Karpas-422 (cell line): ENCODE data around the gene SKIL. TPM values are rescaled to one million over a fixed set of nuclear protein-coding genes. Genes with fewer than 3 reads are reported as not detected.

Experiments
- DNase-seq: peaks from one replicate; pipeline ENCODE4 v3.0.0-alpha.2; 2015
- H2AFZ ChIP-seq: fragments of 200-600 bp; sonication (generic); 2 replicates; pipeline ENCODE4 v1.6.1; 2014; ENCODE audit warnings: antibody characterized with exemption, low read length, mixed read lengths
- H3K27ac ChIP-seq: fragments of 200-600 bp; sonication (generic); 2 replicates; pipeline ENCODE4 v1.5.1; 2014; ENCODE audit warnings: mild to moderate bottlenecking, low read length, moderate library complexity
- H3K27me3 ChIP-seq: fragments of 200-600 bp; sonication (generic); 2 replicates; pipeline ENCODE4 v1.6.1; 2014; ENCODE audit warnings: low read length, mixed read lengths
- H3K36me3 ChIP-seq: fragments of 200-600 bp; sonication (generic); 2 replicates; pipeline ENCODE4 v1.6.1; 2014; ENCODE audit warnings: low read length, mixed read lengths; ENCODE audit not compliant: insufficient read depth
- H3K4me1 ChIP-seq: fragments of 200-600 bp; sonication (generic); 2 replicates; pipeline ENCODE4 v1.6.1; 2014; ENCODE audit warnings: mild to moderate bottlenecking, low read length, mixed read lengths
- H3K4me2 ChIP-seq: fragments of 200-600 bp; sonication (generic); 2 replicates; pipeline ENCODE4 v1.6.1; 2014; ENCODE audit warnings: low read length, low read depth, mild to moderate bottlenecking; ENCODE audit not compliant: poor library complexity, severe bottlenecking
- H3K4me3 ChIP-seq: fragments of 200-600 bp; sonication (generic); 2 replicates; pipeline ENCODE4 v1.5.1; 2014; ENCODE audit warnings: mild to moderate bottlenecking, antibody characterized with exemption, low read length, mixed read lengths
- H3K79me2 ChIP-seq: fragments of 200-600 bp; sonication (generic); 2 replicates; pipeline ENCODE4 v1.6.1; 2014; ENCODE audit warnings: mild to moderate bottlenecking, low read length, mixed read lengths
- H3K9ac ChIP-seq: fragments of 200-600 bp; sonication (generic); 2 replicates; pipeline ENCODE4 v1.6.0; 2014; ENCODE audit warnings: low read length
- H3K9me2 ChIP-seq: fragments of 200-600 bp; sonication (generic), shearing (Covaris generic); replicated peaks from 2 replicates; pipeline ENCODE4 v1.6.0; 2014; ENCODE audit warnings: mild to moderate bottlenecking, low read length, moderate library complexity; ENCODE audit not compliant: insufficient read depth
- H3K9me3 ChIP-seq: fragments of 300-700, 200-600 bp; sonication (generic); 2 replicates; pipeline ENCODE4 v1.6.1; 2014; ENCODE audit warnings: low read length, mixed read lengths
- H4K20me1 ChIP-seq: fragments of 200-600 bp; sonication (generic); 2 replicates; pipeline ENCODE4 v1.6.1; 2014; ENCODE audit warnings: mild to moderate bottlenecking, antibody characterized with exemption, low read length, low read depth; ENCODE audit not compliant: insufficient read depth
- total RNA-seq: library from RNA; depleted of rRNA; stranded (reverse); fragments of >200 nt; shearing (Covaris generic); gene quantifications from 2 replicates; pipeline ENCODE4 v1.2.3, GENCODE V29; 2014; ENCODE audit warnings: low replicate concordance; rRNA removed

Gene SKIL
- 43.7 and 49.5 TPM in 2 replicates for total RNA-seq

GRCh38 chr3:170357176-170358041, at the start of gene SKIL:
Gene SKIL, plus strand, starts transcription at chr3:170357715. Its CDS starts 2,617 bp downstream, at chr3:170360332.
- Histone ChIP-seq H3K79me2 (peaks cover 41% of the 10 kb centered on the region), H4K20me1 (no peaks in the 10 kb centered on the region), H3K4me1 (peaks cover 55% of the 10 kb centered on the region), H3K36me3 (peaks cover 5% of the 10 kb centered on the region; the same call in 1 of the 2 replicates), H2AFZ (peak within 1 kb of the TSS; percentile 58; the same call in 1 of the 2 replicates), H3K4me3 (peak within 1 kb of the TSS; percentile 90), H3K9me2 (no peaks in the 10 kb centered on the region), H3K27ac (peak within 1 kb of the TSS; percentile 68), H3K9me3 (no peaks in the 10 kb centered on the region), H3K9ac (peak within 1 kb of the TSS; percentile 89), H3K4me2 (peak within 1 kb of the TSS; percentile 83), H3K27me3 (no peaks in the 10 kb centered on the region)
- DNase-seq: peak; percentile 95

GRCh38 chr3:170309046-170309445, 48.5 kb upstream of the SKIL start:
- DNase-seq: no peak
- H2AFZ ChIP-seq: no peak overlapping the region
- H3K79me2 ChIP-seq: no peaks in the 10 kb centered on the region
- H3K27ac ChIP-seq: no peak overlapping the region
- no peaks in the 10 kb centered on the region for H3K27me3 ChIP-seq
- H3K4me1 ChIP-seq: no peaks in the 10 kb centered on the region; the same call in 1 of the 2 replicates
- H3K4me3 ChIP-seq: no peak overlapping the region
- H3K9ac ChIP-seq: no peak overlapping the region
- no peaks in the 10 kb centered on the region for H3K36me3 ChIP-seq
- H3K9me3 ChIP-seq: no peaks in the 10 kb centered on the region
- no peaks in the 10 kb centered on the region for H4K20me1 ChIP-seq
- H3K4me2 ChIP-seq: no peak overlapping the region
- H3K9me2 ChIP-seq: no peaks in the 10 kb centered on the region

GRCh38 chr3:170317954-170318353, 39.6 kb upstream of the SKIL start:
- Histone ChIP-seq H3K79me2 (no peaks in the 10 kb centered on the region), H3K9ac (no peak overlapping the region), H3K36me3 (no peaks in the 10 kb centered on the region), H3K4me1 (peaks cover 4% of the 10 kb centered on the region; the same call in 1 of the 2 replicates), H3K9me2 (no peaks in the 10 kb centered on the region), H3K27ac (no peak overlapping the region), H3K4me2 (no peak overlapping the region), H4K20me1 (no peaks in the 10 kb centered on the region), H2AFZ (no peak overlapping the region), H3K27me3 (no peaks in the 10 kb centered on the region), H3K9me3 (no peaks in the 10 kb centered on the region), H3K4me3 (no peak overlapping the region)
- DNase-seq: no peak

GRCh38 chr3:170320461-170321121, 36.9 kb upstream of the SKIL start:
- peaks cover 4% of the 10 kb centered on the region; the same call in 1 of the 2 replicates for H3K4me1 ChIP-seq
- H3K4me2 ChIP-seq: no peak overlapping the region
- H3K27ac ChIP-seq: no peak overlapping the region

GRCh38 chr3:170321321-170322034, 36.0 kb upstream of the SKIL start:
- no peak overlapping the region for H3K4me2 ChIP-seq
- H4K20me1 ChIP-seq: no peaks in the 10 kb centered on the region
- H3K4me1 ChIP-seq: peaks cover 4% of the 10 kb centered on the region; the same call in 1 of the 2 replicates
- H3K27ac ChIP-seq: no peak overlapping the region
- H3K36me3 ChIP-seq: no peaks in the 10 kb centered on the region
- H3K9me3 ChIP-seq: no peaks in the 10 kb centered on the region
- no peak for DNase-seq
- H3K79me2 ChIP-seq: no peaks in the 10 kb centered on the region
- H3K27me3 ChIP-seq: no peaks in the 10 kb centered on the region
- H3K9ac ChIP-seq: no peak overlapping the region
- H3K4me3 ChIP-seq: no peak overlapping the region
- no peaks in the 10 kb centered on the region for H3K9me2 ChIP-seq
- H2AFZ ChIP-seq: no peak overlapping the region

More at GRCh38 chr3:170320461-170321121, 36.9 kb upstream of the SKIL start:
- no peaks in the 10 kb centered on the region for H4K20me1 ChIP-seq
- no peaks in the 10 kb centered on the region for H3K79me2 ChIP-seq
- no peak for DNase-seq
- H3K27me3 ChIP-seq: no peaks in the 10 kb centered on the region
- H3K9ac ChIP-seq: no peak overlapping the region
- no peaks in the 10 kb centered on the region for H3K9me3 ChIP-seq
- H3K4me3 ChIP-seq: no peak overlapping the region
- no peak overlapping the region for H2AFZ ChIP-seq
- no peaks in the 10 kb centered on the region for H3K36me3 ChIP-seq
- H3K9me2 ChIP-seq: no peaks in the 10 kb centered on the region

- no peaks in the 10 kb centered on the region for H3K36me3 ChIP-seq
- H3K4me2 ChIP-seq: no peak overlapping the region
- H3K9me3 ChIP-seq: no peaks in the 10 kb centered on the region
- H3K27ac ChIP-seq: no peak overlapping the region
- no peaks in the 10 kb centered on the region for H3K27me3 ChIP-seq
- no peaks in the 10 kb centered on the region for H3K79me2 ChIP-seq
- no peaks in the 10 kb centered on the region for H4K20me1 ChIP-seq
- no peak overlapping the region for H3K4me3 ChIP-seq
- no peaks in the 10 kb centered on the region for H3K4me1 ChIP-seq
- H2AFZ ChIP-seq: no peak overlapping the region
- no peak overlapping the region for H3K9ac ChIP-seq
- DNase-seq: no peak
- no peaks in the 10 kb centered on the region for H3K9me2 ChIP-seq
These were observed 34.8 kb upstream of the SKIL start for GRCh38 chr3:170322566-170323269.

- no peaks in the 10 kb centered on the region for H3K27me3 ChIP-seq
- H3K36me3 ChIP-seq: no peaks in the 10 kb centered on the region
- H3K4me3 ChIP-seq: no peak overlapping the region
- DNase-seq: no peak
- H4K20me1 ChIP-seq: no peaks in the 10 kb centered on the region
- no peak overlapping the region for H3K4me2 ChIP-seq
- no peaks in the 10 kb centered on the region for H3K79me2 ChIP-seq
- no peaks in the 10 kb centered on the region for H3K9me3 ChIP-seq
- no peaks in the 10 kb centered on the region for H3K4me1 ChIP-seq
- no peaks in the 10 kb centered on the region for H3K9me2 ChIP-seq
- H3K9ac ChIP-seq: no peak overlapping the region
- H2AFZ ChIP-seq: no peak overlapping the region
- H3K27ac ChIP-seq: no peak overlapping the region
These were observed 34.2 kb upstream of the SKIL start for GRCh38 chr3:170323331-170323730.
